Sigmoid colon (tissue), 7 donors: ENCODE data around the gene OXCT1. TPM values are rescaled to one million over a fixed set of nuclear protein-coding genes. Genes with fewer than 3 reads are reported as not detected.

Source experiments
- DNase-seq: peaks from one replicate; pipeline ENCODE4 v3.0.0-alpha.2; 2019
- H3K27ac ChIP-seq, 4 donors: fragments of 200-600 bp; sonication (generic); one replicate each; pipeline ENCODE4 v1.5.1; 2016 to 2019; ENCODE audit warnings: mild to moderate bottlenecking in 1 of 4
- H3K27me3 ChIP-seq, 3 donors: fragments of 200-600 bp; sonication (generic); one replicate each; pipeline ENCODE4 v1.5.1; 2019; ENCODE audit warnings: mild to moderate bottlenecking in 1 of 3
- H3K36me3 ChIP-seq, 4 donors: fragments of 200-600 bp; sonication (generic); one replicate each; pipeline ENCODE4 v1.5.1; 2016 to 2019
- H3K4me1 ChIP-seq, 4 donors: fragments of 200-600 bp; sonication (generic); one replicate each; pipeline ENCODE4 v1.5.1; 2017 to 2019
- H3K4me3 ChIP-seq, 4 donors: fragments of 200-600 bp; sonication (generic); one replicate each; pipeline ENCODE4 v1.5.1; 2017 to 2019; ENCODE audit warnings: mild to moderate bottlenecking in 2 of 4, moderate library complexity in 1 of 4
- H3K9me3 ChIP-seq, 4 donors: fragments of 200-600 bp in 3 of 4; sonication (generic) in 3 of 4; one replicate each; pipeline versions ENCODE4 v1.5.1 to v1.6.1; 2013 to 2019
- CTCF ChIP-seq, 4 experiments: fragments of 450-650 bp in 3 of 4; fragments of 200-600 bp in 1 of 4; IDR thresholded peaks; one replicate each; pipeline ENCODE4 v1.5.1; 2016 to 2019; ENCODE audit warnings: antibody characterized with exemption in 4 of 4, mild to moderate bottlenecking in 3 of 4, moderate library complexity in 2 of 4
- EP300 ChIP-seq, 4 donors: sonication (generic); formaldehyde crosslinking; IDR thresholded peaks; one replicate each; pipeline ENCODE4 v1.6.1; 2017; ENCODE audit warnings: antibody characterized with exemption in 4 of 4
- POLR2A ChIP-seq, 2 donors: fragments of 450-650 bp; IDR thresholded peaks; one replicate each; pipeline ENCODE4 v1.6.1; 2016; ENCODE audit warnings: antibody characterized with exemption in 2 of 2, mild to moderate bottlenecking in 2 of 2, moderate library complexity in 2 of 2
- POLR2AphosphoS5 ChIP-seq, 4 donors: sonication (generic); formaldehyde crosslinking; IDR thresholded peaks; one replicate each; pipeline ENCODE4 v1.6.1; 2017; ENCODE audit warnings: antibody characterized with exemption in 4 of 4
- WGBS, 2 donors: extraction: QIAGEN DNeasy Blood & Tissue Kit; methylation state at CpG; one replicate each; pipeline ENCODE4 v1.1.7; 2013; 5-methylcytosine and 5-hydroxymethylcytosine counted together
- intact Hi-C: fragments of 100-400 bp; cut with DNase I; formaldehyde crosslinking; loops from one replicate; pipeline ENCODE4 v1.15.1; 2023
- polyA plus RNA-seq, 3 donors: library from polyadenylated mRNA; stranded (reverse); fragments of 200-250 nt; gene quantifications; one replicate each; pipeline ENCODE4 v1.2.3, GENCODE V29; 2013
- total RNA-seq, 4 donors: library from RNA; depleted of rRNA; stranded (reverse); fragments of >200 nt; gene quantifications; one replicate each; pipeline ENCODE4 v1.1.0, GENCODE V29; 2016
- donor health status: healthy with polysubstance abuse.
- donor health status: Bipolar disorder and iron deficiency.
- donor health status: healthy.

Gene OXCT1
- total and polyA plus RNA-seq, 7 donors, result 6.6 to 35.0 (median 26.1) TPM

- TF ChIP-seq POLR2A (IDR thresholded peaks at IDR 0.05), result no peak
- no peak for TF ChIP-seq POLR2AphosphoS5 (IDR thresholded peaks at IDR 0.05)
- TF ChIP-seq EP300 (IDR thresholded peaks at IDR 0.05), result no peak
- TF ChIP-seq CTCF (IDR thresholded peaks at IDR 0.05), result no peak
- Histone ChIP-seq H3K4me3 (no peak overlapping the region), H3K27ac (no peak overlapping the region)
Observed at GRCh38 chr5:41892031-41892430, 21.8 kb upstream of the OXCT1 start.

GRCh38 chr5:41891066-41891707 is 21.0 kb upstream of the OXCT1 start:
- Histone ChIP-seq H3K9me3 (no peaks in the 10 kb centered on the region), H3K4me1 (no peaks in the 10 kb centered on the region), H3K36me3 (no peaks in the 10 kb centered on the region), H3K27me3 (no peaks in the 10 kb centered on the region), H3K27ac (no peak overlapping the region), H3K4me3 (no peak overlapping the region)
- TF ChIP-seq POLR2AphosphoS5 (IDR thresholded peaks at IDR 0.05), result no peak
- no peak for TF ChIP-seq EP300 (IDR thresholded peaks at IDR 0.05)
- TF ChIP-seq POLR2A (IDR thresholded peaks at IDR 0.05), result no peak
- TF ChIP-seq CTCF (IDR thresholded peaks at IDR 0.05), result no peak
- no peak for DNase-seq
- intact Hi-C loops, result no loop called here
- WGBS, 2 donors, result 73% methylated on average over 2 of the region's 2 CpGs

More at GRCh38 chr5:41892031-41892430, 21.8 kb upstream of the OXCT1 start:
- H3K27me3 ChIP-seq, result no peaks in the 10 kb centered on the region
- no peaks in the 10 kb centered on the region for H3K36me3 ChIP-seq
- no peaks in the 10 kb centered on the region for H3K9me3 ChIP-seq
- intact Hi-C loops, result no loop called here
- DNase-seq, result no peak
- H3K4me1 ChIP-seq, result no peaks in the 10 kb centered on the region

DNA sequence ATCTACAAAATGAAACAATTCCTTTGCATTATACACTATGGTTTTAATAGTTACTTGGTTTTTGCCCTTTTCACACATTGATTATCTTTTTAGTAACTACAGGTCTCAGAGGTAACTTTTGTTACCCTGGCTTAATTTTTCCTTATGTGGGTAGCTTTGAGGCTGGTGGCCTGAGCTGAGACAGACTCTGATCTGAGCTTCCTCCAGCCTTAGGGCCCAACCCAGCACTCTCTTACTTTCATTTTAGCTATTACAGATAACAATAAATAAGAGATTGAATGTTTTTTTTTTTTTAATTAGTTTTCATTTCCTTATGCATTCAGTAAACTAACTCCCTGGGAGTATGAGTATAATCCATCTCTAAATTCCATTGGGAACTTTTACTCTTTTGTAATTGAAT is 15.1 kb upstream of the OXCT1 start:
- no peaks in the 10 kb centered on the region for H3K9me3 ChIP-seq
- intact Hi-C loops, result no loop called here
- H3K4me1 ChIP-seq, result no peaks in the 10 kb centered on the region
- DNase-seq, result no peak
- TF ChIP-seq CTCF (IDR thresholded peaks at IDR 0.05) (no peak), POLR2AphosphoS5 (IDR thresholded peaks at IDR 0.05) (no peak), EP300 (IDR thresholded peaks at IDR 0.05) (no peak), POLR2A (IDR thresholded peaks at IDR 0.05) (no peak)
- no peaks in the 10 kb centered on the region for H3K27me3 ChIP-seq
- H3K4me3 ChIP-seq, result no peak overlapping the region
- no peaks in the 10 kb centered on the region for H3K36me3 ChIP-seq
- H3K27ac ChIP-seq, result no peak overlapping the region

DNA sequence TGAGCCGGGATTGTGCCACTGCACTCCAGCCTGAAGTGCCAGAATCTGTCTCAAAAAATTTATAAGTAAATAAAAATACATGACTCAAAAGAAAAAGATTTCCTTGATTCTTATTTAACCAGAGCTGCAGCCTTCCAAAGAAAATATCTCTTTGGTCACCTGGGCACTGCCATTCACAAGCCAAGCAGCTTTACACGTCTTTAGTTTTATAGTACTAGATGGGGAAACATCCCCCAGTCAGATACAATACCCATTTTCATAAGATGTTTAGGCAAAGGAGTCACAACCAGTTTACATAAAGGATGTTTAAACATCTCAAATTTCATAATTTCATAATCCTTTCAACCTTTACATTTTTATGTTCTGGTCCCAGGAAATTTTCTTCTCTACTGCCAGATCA is 13.7 kb upstream of the OXCT1 start:
- Histone ChIP-seq H3K27me3 (no peaks in the 10 kb centered on the region), H3K9me3 (no peaks in the 10 kb centered on the region), H3K4me1 (no peaks in the 10 kb centered on the region), H3K4me3 (no peak overlapping the region), H3K36me3 (no peaks in the 10 kb centered on the region), H3K27ac (no peak overlapping the region)
- WGBS, 2 donors, result 83 to 91% methylated on average over 2 of the region's 2 CpGs
- TF ChIP-seq POLR2A (IDR thresholded peaks at IDR 0.05) (no peak), POLR2AphosphoS5 (IDR thresholded peaks at IDR 0.05) (no peak), EP300 (IDR thresholded peaks at IDR 0.05) (no peak), CTCF (IDR thresholded peaks at IDR 0.05) (no peak)
- DNase-seq, result no peak
- intact Hi-C loops, result no loop called here

- intact Hi-C loops, result no loop called here
- H3K4me3 ChIP-seq, result no peak overlapping the region
- TF ChIP-seq POLR2AphosphoS5 (IDR thresholded peaks at IDR 0.05) (no peak), CTCF (IDR thresholded peaks at IDR 0.05) (no peak), POLR2A (IDR thresholded peaks at IDR 0.05) (no peak), EP300 (IDR thresholded peaks at IDR 0.05) (no peak)
- no peaks in the 10 kb centered on the region for H3K4me1 ChIP-seq
- H3K27ac ChIP-seq, result no peak overlapping the region
- H3K36me3 ChIP-seq, result no peaks in the 10 kb centered on the region
- H3K9me3 ChIP-seq, result no peaks in the 10 kb centered on the region
- no peak for DNase-seq
- no peaks in the 10 kb centered on the region for H3K27me3 ChIP-seq
- 82 to 85% methylated on average over 3 of the region's 3 CpGs for WGBS, 2 donors
Observed at GRCh38 chr5:41883243-41883642, 13.0 kb upstream of the OXCT1 start.
